IPS DF 19.7 (cell line): Measurements from ENCODE around the gene CFAP157.

Source experiments
- DNase-seq: peaks from one replicate; pipeline ENCODE4 v3.0.0-alpha.2; 2013; ENCODE audit warnings: low read depth, low spot score

Gene CFAP157

GRCh38 chr9:127706836-127707241 lies at the start of gene CFAP157:
CFAP157 (plus strand) TSS chr9:127706988; CDS start chr9:127707032, 44 bp downstream.
- no peak for DNase-seq

GRCh38 chr9:127658428-127658827 lies 48.4 kb upstream of the CFAP157 start:
- DNase-seq: no peak

DNA sequence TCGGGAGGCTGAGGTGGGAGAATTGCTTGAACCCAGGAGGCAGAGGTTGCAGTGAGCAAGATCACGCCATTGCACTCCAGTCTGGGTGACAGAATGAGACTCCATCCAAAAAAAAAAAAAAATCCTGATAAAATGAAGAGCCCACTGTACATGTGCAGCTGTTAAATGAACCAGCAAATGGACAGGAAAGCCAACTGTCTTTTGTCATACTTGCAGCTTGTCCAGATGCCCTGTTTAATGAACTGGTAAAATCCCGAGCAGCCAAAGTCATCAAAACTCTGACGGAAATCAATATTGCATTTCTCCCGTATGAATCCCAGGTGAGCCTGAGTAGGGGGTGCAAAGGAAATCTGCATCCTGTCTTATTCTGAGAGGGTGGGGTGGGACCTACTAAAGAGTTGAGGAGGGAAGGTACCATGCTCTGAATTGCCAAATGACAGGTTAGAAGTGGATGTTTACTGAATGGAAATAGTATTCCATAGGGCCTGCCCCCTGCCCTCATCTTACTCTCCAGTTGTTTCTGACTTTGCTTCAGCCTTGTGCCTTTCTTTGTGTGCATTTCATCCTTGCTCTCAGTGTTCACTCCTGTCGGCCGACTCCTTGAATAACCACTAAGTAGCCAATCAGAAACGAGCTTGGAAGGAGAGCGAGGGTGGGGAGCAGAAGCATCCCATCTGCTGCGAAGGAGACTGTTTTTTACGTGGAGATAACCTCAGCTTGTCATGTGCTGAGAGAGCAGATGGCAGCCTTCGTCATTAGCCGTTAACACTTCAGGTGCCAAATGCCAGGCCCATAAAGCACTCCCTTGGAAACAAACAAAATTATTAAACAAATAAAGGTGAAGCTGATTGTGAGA lies 45.7 kb upstream of the CFAP157 start:
- DNase-seq: no peak

GRCh38 chr9:127662617-127663016 lies 44.2 kb upstream of the CFAP157 start:
- DNase-seq: no peak

DNA sequence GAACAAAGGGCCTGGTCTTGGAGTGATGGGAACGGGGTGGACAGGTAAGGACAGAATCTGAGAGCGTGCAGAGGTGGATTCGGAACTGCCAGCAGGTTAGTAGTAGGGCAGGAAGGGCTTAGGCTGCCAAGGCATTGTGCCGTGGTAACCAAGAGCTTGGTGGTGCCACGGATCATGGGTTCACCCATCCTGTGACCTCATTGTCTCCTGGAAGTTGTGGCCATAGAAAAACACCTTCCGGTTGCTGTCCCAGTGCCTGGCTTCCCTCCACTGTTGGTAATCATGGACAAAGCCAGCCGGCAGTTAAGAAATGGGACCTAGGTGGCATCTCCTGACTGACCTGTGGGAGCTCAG lies 42.5 kb upstream of the CFAP157 start:
- DNase-seq: no peak

- DNase-seq: no peak
Measured at GRCh38 chr9:127664678-127665507, 41.9 kb upstream of the CFAP157 start.

- no peak for DNase-seq
Measured at GRCh38 chr9:127667127-127667844, 39.5 kb upstream of the CFAP157 start.

GRCh38 chr9:127667906-127668305 lies 38.9 kb upstream of the CFAP157 start:
- DNase-seq: no peak

DNA sequence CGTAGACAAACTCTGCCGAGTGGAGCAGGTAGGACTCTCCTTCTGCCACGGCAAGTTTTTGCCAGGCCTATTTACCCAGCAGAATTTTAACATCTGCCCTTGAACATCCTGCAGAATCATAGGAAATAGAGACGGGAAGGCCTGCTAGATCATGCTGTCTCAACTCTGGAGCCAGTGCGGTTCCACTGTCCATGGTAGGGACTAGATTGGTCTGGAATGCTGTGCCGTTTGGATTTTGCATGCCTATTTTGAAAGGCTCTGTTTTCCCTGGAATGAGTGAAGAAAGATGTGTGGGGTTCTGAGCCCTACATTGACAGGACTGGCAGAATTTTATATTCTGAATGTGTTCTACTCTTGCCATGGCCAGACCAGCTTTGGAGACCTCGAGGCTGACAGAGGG lies 33.6 kb upstream of the CFAP157 start:
- no peak for DNase-seq

- no peak for DNase-seq
Measured at GRCh38 chr9:127676638-127677037, 30.1 kb upstream of the CFAP157 start.

- DNase-seq: no peak
Measured at GRCh38 chr9:127679506-127679905, 27.3 kb upstream of the CFAP157 start.

DNA sequence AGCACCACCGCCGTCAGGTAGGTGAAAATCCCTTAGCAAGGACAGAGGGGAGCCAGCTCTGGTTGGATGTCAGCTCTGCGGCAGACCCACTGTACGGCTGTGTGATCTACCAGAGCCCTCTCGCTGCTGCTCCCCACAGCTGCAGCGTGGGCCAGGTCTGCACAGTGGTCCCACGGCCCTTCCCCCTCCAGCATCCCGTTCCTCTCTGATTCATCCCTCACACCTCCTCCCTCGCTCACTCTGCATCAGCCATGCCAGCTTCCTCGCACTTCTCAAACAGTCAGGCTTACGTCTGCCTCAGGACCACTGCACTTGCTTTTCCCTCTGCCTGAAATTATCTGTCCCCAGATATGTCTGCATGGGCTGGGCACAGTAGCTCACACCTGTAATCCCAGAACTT lies 26.6 kb upstream of the CFAP157 start:
- no peak for DNase-seq

DNA sequence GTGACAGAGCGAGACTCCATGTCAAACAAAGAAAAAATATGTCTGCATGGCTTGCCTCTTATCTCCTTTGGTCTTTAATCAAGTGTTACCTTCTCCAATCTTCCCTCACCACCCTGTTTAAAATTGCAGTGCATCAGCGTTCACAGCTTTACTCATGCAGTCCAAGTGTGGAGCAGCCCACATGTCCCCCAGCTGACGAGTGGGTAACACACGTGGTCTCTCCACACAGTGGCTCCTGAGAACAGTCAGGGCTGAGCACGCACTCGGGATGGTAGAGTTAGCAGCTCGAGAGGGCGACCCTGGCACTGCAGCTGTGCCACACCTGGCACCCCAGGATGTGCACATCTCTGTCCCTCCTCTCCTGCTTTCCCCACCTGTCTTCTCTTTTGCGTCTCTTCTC lies 25.9 kb upstream of the CFAP157 start:
- no peak for DNase-seq

DNA sequence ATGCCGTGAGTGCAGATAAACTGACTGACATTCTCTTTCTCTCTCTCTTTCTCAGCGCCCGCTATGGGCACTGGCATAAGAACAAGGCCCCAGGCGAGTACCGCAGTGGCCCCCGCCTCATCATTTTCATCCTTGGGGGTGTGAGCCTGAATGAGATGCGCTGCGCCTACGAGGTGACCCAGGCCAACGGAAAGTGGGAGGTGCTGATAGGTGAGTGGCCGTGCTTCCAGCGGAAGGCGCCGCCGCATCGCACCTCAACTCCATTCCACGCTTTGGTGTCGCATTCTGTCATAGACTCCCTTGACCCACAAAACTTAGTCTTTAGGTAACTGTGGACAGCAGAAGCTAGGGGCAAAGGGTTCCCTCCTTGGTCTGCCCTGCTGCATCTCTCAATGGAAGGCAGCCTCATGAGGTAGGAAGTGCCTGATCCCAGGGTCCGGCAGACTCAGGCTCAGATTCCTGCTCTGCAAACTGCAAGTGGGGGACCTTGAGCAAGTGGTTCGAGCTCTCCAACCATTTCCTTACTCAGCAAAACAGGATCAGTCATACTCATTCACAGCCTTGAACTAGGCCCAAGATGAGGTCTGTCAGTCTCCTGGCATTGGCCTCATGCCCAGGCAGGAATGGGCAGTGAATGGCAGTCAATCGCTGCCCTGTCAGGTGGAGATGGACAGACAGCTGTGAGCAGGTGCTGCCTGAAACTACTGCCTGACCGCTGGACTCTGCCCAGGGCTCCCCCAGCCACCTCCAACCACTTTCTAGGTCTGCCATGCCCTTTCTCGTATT lies 24.2 kb upstream of the CFAP157 start:
- no peak for DNase-seq

DNA sequence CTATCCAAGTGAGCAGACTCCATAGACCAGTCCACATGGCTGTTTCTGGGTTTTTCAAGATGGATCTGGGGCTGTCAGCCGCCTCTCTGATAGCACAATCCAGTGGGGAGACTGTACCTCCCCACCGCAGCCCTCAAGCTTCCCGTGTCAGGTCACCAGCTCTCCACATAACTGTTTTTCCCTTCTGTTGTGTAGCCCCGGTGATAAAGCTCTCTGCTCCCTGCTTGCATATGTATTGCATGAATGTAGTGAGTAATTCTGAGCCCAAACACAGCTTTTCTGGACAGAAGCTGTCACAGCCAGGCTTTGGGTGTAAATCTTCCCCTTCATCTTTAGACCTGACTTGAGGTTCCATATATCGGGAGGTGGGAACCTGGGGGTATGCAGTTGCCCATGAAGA lies 23.1 kb upstream of the CFAP157 start:
- no peak for DNase-seq

DNA sequence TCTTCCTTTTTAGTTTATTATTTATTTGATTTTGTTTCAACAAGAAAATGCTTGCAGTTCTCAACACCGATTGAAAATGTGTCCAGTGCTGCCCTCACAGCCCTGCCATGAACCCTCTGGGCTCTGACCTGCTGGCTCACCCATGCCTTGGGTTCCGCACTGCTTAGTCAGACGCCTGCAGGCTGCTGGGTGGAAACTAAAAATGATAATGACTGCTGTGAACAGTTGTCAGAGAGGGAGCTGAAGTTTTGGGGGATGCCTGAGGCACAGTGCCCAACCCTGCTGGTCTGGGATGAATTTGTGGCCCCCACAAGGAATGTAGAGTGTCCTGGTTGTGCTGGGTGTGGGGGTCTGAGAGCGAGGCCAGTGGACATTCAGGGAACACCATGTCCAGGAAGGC lies 22.2 kb upstream of the CFAP157 start:
- DNase-seq: no peak

DNA sequence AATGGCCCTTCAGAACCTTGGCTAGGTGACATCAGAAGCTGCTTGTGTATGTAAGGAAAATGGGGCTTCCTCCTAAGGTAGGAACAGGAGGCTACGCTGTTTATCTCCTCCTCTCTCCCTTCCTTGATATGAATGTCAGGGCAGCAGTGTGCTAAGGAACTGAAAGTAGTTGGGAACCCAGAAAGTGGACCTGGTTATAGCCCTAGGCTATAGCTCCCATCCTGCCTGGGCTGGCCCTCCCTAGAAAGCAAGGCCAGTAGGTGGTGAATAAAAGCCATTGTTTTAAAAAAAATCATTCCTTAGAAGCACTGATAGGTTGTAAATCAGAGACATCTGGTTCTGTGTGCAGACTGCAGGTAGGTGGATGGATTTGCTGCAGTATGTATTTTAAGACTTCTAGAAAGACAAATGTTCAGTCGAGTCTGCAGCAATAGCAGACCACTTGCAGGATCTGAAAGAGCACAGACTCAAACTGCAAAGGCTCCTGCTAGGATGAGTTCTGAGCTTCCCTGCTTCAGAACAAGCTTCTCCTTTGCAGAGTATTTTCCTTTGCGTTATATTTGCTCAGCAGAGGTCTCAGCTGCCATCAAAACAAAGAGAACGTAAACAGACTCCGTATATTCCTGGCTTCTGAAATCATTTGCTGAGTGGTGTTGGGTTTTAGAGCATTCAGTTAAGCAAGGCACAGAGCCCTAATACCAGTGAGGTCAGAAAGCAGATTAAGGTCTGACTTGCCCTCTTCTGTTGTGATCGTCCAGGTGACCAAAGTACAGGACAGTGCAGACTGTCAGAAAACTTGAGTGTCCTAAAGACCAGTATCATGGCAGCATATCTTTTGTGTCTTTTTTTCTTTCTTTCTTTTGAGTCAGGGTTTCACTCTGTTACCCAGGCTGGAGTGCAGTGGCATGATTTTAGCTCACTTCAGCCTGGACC lies 20.1 kb upstream of the CFAP157 start:
- DNase-seq: no peak

DNA sequence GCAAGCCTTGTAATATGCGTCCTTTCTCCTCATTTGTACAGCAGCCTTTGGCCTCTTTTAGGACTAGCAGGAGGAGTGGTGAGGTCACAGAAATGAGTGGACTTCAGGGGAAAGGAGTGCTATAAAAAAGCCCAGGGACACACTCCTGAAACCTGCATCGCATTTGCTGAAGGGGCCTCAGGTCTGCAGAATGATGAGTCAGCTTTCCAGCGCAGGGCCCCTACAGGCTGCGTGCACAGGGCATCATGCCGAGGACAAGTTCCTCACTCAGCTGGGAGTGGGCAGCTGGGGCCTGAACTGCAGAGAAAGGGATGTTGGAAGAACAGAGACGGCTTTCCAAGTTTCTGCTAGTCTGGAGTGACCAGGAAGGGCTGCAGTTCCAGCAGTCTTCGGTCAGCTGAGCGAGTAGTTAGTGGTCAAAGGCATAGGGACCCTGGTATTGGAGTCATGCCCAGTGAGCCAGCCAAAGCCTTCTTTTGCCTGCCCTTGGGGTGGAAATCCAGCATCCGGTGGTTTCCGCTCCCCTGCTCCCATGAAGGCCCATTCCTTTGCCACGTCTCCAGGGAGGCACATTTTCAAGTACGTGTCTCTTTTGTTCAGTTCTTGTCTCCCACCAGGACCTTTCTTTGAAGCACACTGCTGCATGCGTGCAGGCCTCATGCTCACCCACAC lies 17.3 kb upstream of the CFAP157 start:
- no peak for DNase-seq

GRCh38 chr9:127690735-127691134 lies 16.1 kb upstream of the CFAP157 start:
- DNase-seq: no peak

- DNase-seq: no peak
Measured at GRCh38 chr9:127692071-127692470, 14.7 kb upstream of the CFAP157 start.
